Measurements from ENCODE around the gene LLGL2.
A peak's percentile ranks its signal among the peaks of the same experiment; 100 is the strongest.

LLGL2 gene

GRCh38 chr17:75536366-75536765, 10.9 kb downstream of the LLGL2 start:
- Histone ChIP-seq H3K9me3 (replicated peaks in 1 of 11) (no peaks in the 10 kb centered on the region), H3K36me3 (peaks cover 0 to 22% (median 4%) of the 10 kb centered on the region in 11 experiments; a peak in 9 of 22 replicates), H3K9ac (peak overlapping the region in 2 of 11 experiments; percentile 16 to 55; a peak in 1 of 22 replicates), H4K20me1 (peaks cover 0 to 26% (median 4%) of the 10 kb centered on the region in 11 experiments; a peak in 8 of 22 replicates), H3K27me3 (no peaks in the 10 kb centered on the region), H3K27ac (peak overlapping the region in 3 of 11 experiments; percentile 42 to 67 (median 63); a peak in 2 of 22 replicates), H3K4me1 (peaks cover 26 to 44% (median 34%) of the 10 kb centered on the region in 10 experiments), H3K4me2 (peak overlapping the region in 6 of 11 experiments; percentile 69 to 87 (median 82); a peak in 10 of 22 replicates), H3K4me3 (no peak overlapping the region)
- no peak for TF ChIP-seq Cebpa-rat (IDR thresholded peaks at IDR 0.05)

DNA sequence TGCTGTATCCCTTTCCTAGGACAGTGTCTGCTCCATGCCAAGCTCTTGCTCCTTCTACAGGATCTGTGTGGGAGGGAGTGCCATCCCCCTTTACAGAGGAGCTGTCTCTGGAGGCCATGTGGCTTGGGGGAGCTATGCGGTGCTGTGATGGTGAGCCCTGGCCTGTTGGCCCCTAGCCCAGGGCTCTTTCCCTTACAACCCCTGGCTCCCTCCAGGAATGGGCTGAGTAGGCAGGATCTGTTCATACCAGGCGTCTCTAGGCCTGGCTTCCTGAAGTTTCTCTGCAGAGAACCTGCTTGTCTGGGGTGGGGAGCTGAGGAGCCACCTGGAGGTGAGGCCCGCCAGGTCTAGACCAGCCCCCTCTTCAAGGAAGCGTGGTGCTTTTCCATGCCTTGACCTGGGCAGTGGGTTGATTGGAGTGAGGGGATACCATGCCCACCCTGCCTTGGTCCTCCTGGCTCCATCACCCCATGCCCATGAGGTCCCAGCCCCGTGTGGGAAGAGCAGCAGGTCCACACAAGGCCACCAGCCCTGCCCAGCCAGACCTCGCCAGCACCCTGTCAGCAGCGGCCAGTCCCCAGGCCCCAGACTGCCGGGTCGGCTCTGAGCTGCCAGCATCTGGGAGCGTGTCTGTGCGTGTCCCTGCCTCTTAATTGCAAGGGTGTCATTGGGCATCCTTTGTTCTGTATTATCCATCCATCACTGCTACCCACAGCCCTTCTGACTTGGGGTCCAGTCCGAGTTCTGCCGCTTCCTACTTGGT, 14.7 kb downstream of the LLGL2 start:
- Histone ChIP-seq H3K36me3 (peaks cover 0 to 9% (median 0%) of the 10 kb centered on the region in 11 experiments; a peak in 3 of 22 replicates), H3K4me3 (no peak overlapping the region), H4K20me1 (peaks cover 0 to 29% (median 0%) of the 10 kb centered on the region in 11 experiments; a peak in 5 of 22 replicates), H3K9me3 (replicated peaks in 1 of 11) (no peaks in the 10 kb centered on the region), H3K4me1 (peaks cover 12 to 39% (median 23%) of the 10 kb centered on the region in 10 experiments), H3K27me3 (no peaks in the 10 kb centered on the region), H3K4me2 (no peak overlapping the region), H3K9ac (peak overlapping the region in 1 of 11 experiments; percentile 10; a peak in 2 of 22 replicates), H3K27ac (no peak overlapping the region)
- TF ChIP-seq Cebpa-rat (IDR thresholded peaks at IDR 0.05), result no peak

DNA sequence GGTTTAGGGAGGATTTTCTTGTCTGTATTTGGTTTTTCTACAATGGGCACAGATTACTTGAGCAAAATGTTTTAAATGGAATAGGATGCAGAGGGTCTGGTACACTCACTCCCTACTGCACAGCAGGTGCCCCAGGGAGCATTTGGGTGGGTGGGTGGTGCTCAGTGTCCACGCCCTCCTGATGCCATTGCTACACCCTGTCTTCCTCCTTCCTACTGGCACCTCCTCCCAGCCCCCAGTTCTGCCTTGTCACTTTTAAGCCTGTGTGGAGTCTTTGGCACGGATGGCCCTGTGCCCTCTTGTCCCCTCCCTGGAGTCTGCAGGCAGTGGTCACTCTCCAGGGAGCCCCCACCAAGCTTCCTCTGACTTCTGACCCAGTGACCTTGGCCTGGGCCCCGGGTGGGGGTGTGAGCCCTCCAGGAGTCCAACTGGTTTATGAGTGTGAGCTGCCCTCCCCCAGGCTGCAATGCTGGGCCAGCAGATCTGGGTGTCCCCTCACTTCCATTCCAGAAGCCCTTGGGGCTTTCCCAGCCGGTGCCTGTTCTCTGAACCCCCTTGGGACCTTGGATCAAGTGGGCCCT, 15.5 kb downstream of the LLGL2 start:
- H3K4me2 ChIP-seq, result peak overlapping the region in 3 of 11 experiments; percentile 19 to 43 (median 30); a peak in 3 of 22 replicates
- H3K27me3 ChIP-seq, result no peaks in the 10 kb centered on the region
- TF ChIP-seq Cebpa-rat (IDR thresholded peaks at IDR 0.05), result no peak
- H3K4me3 ChIP-seq, result no peak overlapping the region
- H3K36me3 ChIP-seq, result peaks cover 0 to 9% (median 0%) of the 10 kb centered on the region in 11 experiments; a peak in 3 of 22 replicates
- H3K9ac ChIP-seq, result peak overlapping the region in 2 of 11 experiments; percentile 10 to 26; a peak in 3 of 22 replicates
- peaks cover 5 to 34% (median 15%) of the 10 kb centered on the region in 10 experiments for H3K4me1 ChIP-seq
- H4K20me1 ChIP-seq, result peaks cover 0 to 29% (median 0%) of the 10 kb centered on the region in 11 experiments; a peak in 4 of 22 replicates
- no peaks in the 10 kb centered on the region for H3K9me3 ChIP-seq (replicated peaks in 1 of 11)
- peak overlapping the region in 1 of 11 experiments; percentile 42; a peak in 1 of 22 replicates for H3K27ac ChIP-seq

DNA sequence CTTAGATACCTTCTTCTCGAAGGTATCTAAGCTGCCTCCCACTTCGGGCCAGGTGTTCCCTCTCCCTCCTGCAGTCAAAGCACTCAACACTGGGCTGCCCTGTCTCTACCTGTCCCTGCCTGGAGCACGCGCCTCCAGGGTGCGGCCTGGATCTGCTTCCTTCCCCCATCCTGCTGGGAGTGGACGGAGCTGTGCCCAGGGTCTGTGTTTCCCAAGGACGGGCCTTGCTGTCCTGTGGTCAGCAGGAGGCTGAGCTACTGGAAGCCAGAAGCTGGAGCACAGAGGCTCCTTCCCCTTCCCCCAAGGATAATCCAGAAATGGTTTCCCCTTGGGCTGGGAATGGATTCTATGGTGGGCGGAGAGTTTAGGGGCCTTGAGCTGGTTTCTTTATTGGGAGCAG, 16.7 kb downstream of the LLGL2 start:
- Histone ChIP-seq H3K4me2 (no peak overlapping the region), H4K20me1 (peaks cover 0 to 29% (median 0%) of the 10 kb centered on the region in 11 experiments; a peak in 4 of 22 replicates), H3K4me3 (no peak overlapping the region), H3K9me3 (replicated peaks in 1 of 11) (no peaks in the 10 kb centered on the region), H3K9ac (no peak overlapping the region), H3K4me1 (peaks cover 0 to 31% (median 13%) of the 10 kb centered on the region in 10 experiments; a peak in 13 of 20 replicates), H3K36me3 (peaks cover 0 to 9% (median 0%) of the 10 kb centered on the region in 11 experiments; a peak in 3 of 22 replicates), H3K27ac (no peak overlapping the region), H3K27me3 (no peaks in the 10 kb centered on the region)
- TF ChIP-seq Cebpa-rat (IDR thresholded peaks at IDR 0.05), result no peak

DNA sequence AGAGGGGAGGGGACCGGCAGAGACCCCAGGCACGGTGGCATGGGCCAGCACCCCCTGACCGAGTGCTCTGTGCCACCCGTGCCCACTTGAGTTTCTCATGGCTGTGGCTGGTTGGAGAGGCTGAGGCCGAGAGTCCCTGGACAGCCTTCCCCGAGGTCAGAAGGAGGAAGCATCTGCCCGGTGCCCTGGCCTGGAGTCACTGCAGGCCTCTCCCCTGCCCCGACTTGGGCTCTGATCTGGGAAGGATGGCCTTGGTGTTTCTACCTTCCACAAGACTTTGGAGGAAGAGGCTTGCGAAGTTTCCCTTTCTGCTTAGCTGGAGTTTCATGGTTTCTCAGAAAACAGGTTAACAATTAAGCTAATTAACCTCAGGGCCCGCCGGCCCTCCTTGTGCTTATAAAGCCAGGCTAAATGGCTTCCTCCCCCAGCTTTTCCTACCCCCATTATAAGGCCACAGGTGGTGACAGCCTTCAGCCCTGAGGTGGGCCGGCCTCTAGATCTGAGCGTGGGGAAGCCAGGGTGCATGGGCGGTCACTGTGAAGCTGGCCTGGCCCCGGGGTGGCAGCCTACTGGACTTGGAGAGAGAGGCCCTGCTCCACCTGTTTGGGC, 17.3 kb downstream of the LLGL2 start:
- Histone ChIP-seq H3K9ac (no peak overlapping the region; a peak in 1 of 22 replicates), H3K27ac (0 out of 22 replicates have a peak overlapping the region, but pooled peaks of 1 of the 11 experiments have one; percentile 22), H3K4me1 (peaks cover 0 to 31% (median 13%) of the 10 kb centered on the region in 10 experiments; a peak in 13 of 20 replicates)

DNA sequence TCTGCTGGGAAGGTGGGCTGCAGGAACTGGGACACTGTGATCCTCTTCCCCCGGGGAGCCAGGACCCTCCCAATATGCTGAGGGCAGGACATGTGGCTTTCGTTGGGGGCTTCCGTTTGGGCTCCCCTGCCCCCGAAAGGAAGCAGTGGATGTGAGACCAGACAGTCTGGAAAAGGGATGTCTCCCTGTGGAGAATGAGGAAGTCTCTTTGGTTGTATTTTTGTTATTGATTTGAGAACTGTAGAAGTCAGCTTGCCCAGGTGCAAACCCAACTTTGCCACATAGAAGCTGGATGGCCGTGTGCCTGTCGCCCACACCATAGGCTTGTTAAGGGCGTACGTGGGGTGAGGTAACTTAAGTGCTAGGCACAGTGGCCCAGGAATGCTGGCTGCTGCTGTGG, 18.8 kb downstream of the LLGL2 start:
- peak overlapping the region in 1 of 11 experiments; percentile 35; a peak in 1 of 22 replicates for H3K9ac ChIP-seq
- no peaks in the 10 kb centered on the region for H3K9me3 ChIP-seq (replicated peaks in 1 of 11)
- peak overlapping the region in 4 of 11 experiments; percentile 20 to 37 (median 34); a peak in 7 of 22 replicates for H3K4me2 ChIP-seq
- H3K36me3 ChIP-seq, result peaks cover 0 to 10% (median 0%) of the 10 kb centered on the region in 11 experiments; a peak in 4 of 22 replicates
- peaks cover 0 to 36% (median 16%) of the 10 kb centered on the region in 10 experiments; a peak in 17 of 20 replicates for H3K4me1 ChIP-seq
- H3K27ac ChIP-seq, result no peak overlapping the region
- TF ChIP-seq Cebpa-rat (IDR thresholded peaks at IDR 0.05), result no peak
- no peaks in the 10 kb centered on the region for H3K27me3 ChIP-seq
- H3K4me3 ChIP-seq, result no peak overlapping the region
- peaks cover 0 to 29% (median 0%) of the 10 kb centered on the region in 11 experiments; a peak in 4 of 22 replicates for H4K20me1 ChIP-seq

More for the DNA sequence above, 17.3 kb downstream of the LLGL2 start:
- H4K20me1 ChIP-seq, result peaks cover 0 to 29% (median 0%) of the 10 kb centered on the region in 11 experiments; a peak in 4 of 22 replicates
- no peaks in the 10 kb centered on the region for H3K9me3 ChIP-seq (replicated peaks in 1 of 11)
- no peak overlapping the region for H3K4me2 ChIP-seq
- no peaks in the 10 kb centered on the region for H3K27me3 ChIP-seq
- no peak overlapping the region for H3K4me3 ChIP-seq
- peaks cover 0 to 9% (median 0%) of the 10 kb centered on the region in 11 experiments; a peak in 3 of 22 replicates for H3K36me3 ChIP-seq
- no peak for TF ChIP-seq Cebpa-rat (IDR thresholded peaks at IDR 0.05)

- H3K27me3 ChIP-seq, result no peaks in the 10 kb centered on the region
- H3K9ac ChIP-seq, result no peak overlapping the region
- no peak overlapping the region for H3K4me2 ChIP-seq
- no peak for TF ChIP-seq Cebpa-rat (IDR thresholded peaks at IDR 0.05)
- H3K36me3 ChIP-seq, result peaks cover 0 to 10% (median 0%) of the 10 kb centered on the region in 11 experiments; a peak in 3 of 22 replicates
- H4K20me1 ChIP-seq, result peaks cover 0 to 27% (median 0%) of the 10 kb centered on the region in 11 experiments; a peak in 4 of 22 replicates
- no peak overlapping the region for H3K27ac ChIP-seq
- peaks cover 0 to 23% (median 13%) of the 10 kb centered on the region in 10 experiments; a peak in 15 of 20 replicates for H3K4me1 ChIP-seq
- H3K4me3 ChIP-seq, result no peak overlapping the region
- H3K9me3 ChIP-seq (replicated peaks in 1 of 11), result no peaks in the 10 kb centered on the region
These were observed 20.7 kb downstream of the LLGL2 start for GRCh38 chr17:75546181-75546580.

GRCh38 chr17:75547091-75547490, 21.6 kb downstream of the LLGL2 start:
- Histone ChIP-seq H3K9ac (no peak overlapping the region), H3K27me3 (no peaks in the 10 kb centered on the region), H3K9me3 (replicated peaks in 1 of 11) (no peaks in the 10 kb centered on the region), H3K4me2 (no peak overlapping the region), H3K4me3 (no peak overlapping the region), H4K20me1 (peaks cover 0 to 27% (median 0%) of the 10 kb centered on the region in 11 experiments; a peak in 3 of 22 replicates), H3K36me3 (peaks cover 0 to 10% (median 0%) of the 10 kb centered on the region in 11 experiments; a peak in 3 of 22 replicates), H3K27ac (no peak overlapping the region), H3K4me1 (peaks cover 0 to 21% (median 12%) of the 10 kb centered on the region in 10 experiments; a peak in 15 of 20 replicates)
- no peak for TF ChIP-seq Cebpa-rat (IDR thresholded peaks at IDR 0.05)
